B cell (primary cell): ENCODE measurements around the gene GLRX. TPM values are rescaled to one million over a fixed set of nuclear protein-coding genes. Genes with fewer than 3 reads are reported as not detected.

ENCODE experiments used
- ATAC-seq: fragments of 200-7000 bp; cut with Tn5 transposase; one replicate; pipeline ENCODE4 v1.10.0; 2021; ENCODE audit warnings: low read depth, mild to moderate bottlenecking, moderate number of reproducible peaks, moderate library complexity
- CTCF ChIA-PET: fragments of 350-600 bp; sonication (Branson Sonifier 250); formaldehyde crosslinking; loops from one replicate; lab custom pipeline; 2021; ENCODE audit warnings: antibody characterized with exemption, inconsistent platforms; lab: Charles Lee
- POLR2A ChIA-PET: fragments of 350-600 bp; sonication (Branson Sonifier 250); formaldehyde crosslinking; loops from one replicate; lab custom pipeline; 2021; ENCODE audit warnings: antibody characterized with exemption; lab: Charles Lee
- DNase-seq: peaks from one replicate; pipeline ENCODE4 v3.0.0; 2013
- H2AFZ ChIP-seq: 2 replicates; pipeline ENCODE4 v1.6.1; 2012; ENCODE audit warnings: mild to moderate bottlenecking, low read depth, low read length; ENCODE audit not compliant: insufficient read depth, poor library complexity, severe bottlenecking
- H3K27ac ChIP-seq, 2 donors: 1 replicate in 1 of 2; 2 replicates in 1 of 2; pipeline ENCODE4 v1.5.1; 2012 to 2013; ENCODE audit warnings: low read length in 2 of 2, mild to moderate bottlenecking in 2 of 2, moderate library complexity in 1 of 2
- H3K27me3 ChIP-seq, 4 experiments: fragments of 200-600 bp in 1 of 4; sonication (generic) in 1 of 4; replicated peaks in 1 of 4; 1 replicate in 2 of 4; 2 replicates in 2 of 4; pipeline versions ENCODE4 v1.6.1 to v1.7.0; 2013 to 2016; ENCODE audit warnings: low read length in 3 of 4, mild to moderate bottlenecking in 2 of 4, mixed read lengths in 1 of 4, moderate library complexity in 1 of 4; ENCODE audit not compliant: insufficient read depth in 4 of 4, control insufficient read depth in 3 of 4; ENCODE audit errors: control extremely low read depth in 1 of 4
- H3K36me3 ChIP-seq, 2 experiments: replicated peaks in 1 of 2; 1 replicate in 1 of 2; 2 replicates in 1 of 2; pipeline versions ENCODE4 v1.6.1 to v1.7.1; 2013; ENCODE audit warnings: low read length in 1 of 2; ENCODE audit not compliant: insufficient read depth in 2 of 2, control insufficient read depth in 1 of 2; ENCODE audit errors: control extremely low read depth in 1 of 2, extremely low read depth in 1 of 2
- H3K4me1 ChIP-seq, 2 donors: fragments of 200-600 bp in 1 of 2; sonication (generic) in 1 of 2; 1 replicate in 1 of 2; 2 replicates in 1 of 2; pipeline versions ENCODE4 v1.5.1 to v1.6.1; 2013 to 2017; ENCODE audit warnings: low read length in 2 of 2; ENCODE audit not compliant: control insufficient read depth in 2 of 2, insufficient read depth in 2 of 2
- H3K4me2 ChIP-seq: replicated peaks from 2 replicates; pipeline ENCODE3; 2012; ENCODE audit warnings: mild to moderate bottlenecking, low read depth, low read length; ENCODE audit not compliant: poor library complexity, severe bottlenecking
- H3K4me3 ChIP-seq, 5 experiments: fragments of 200-600 bp in 1 of 5; sonication (generic) in 1 of 5; 1 replicate in 3 of 5; 2 replicates in 2 of 5; pipeline versions ENCODE4 v1.5.1 to v1.7.0; 2011 to 2016; ENCODE audit warnings: low read length in 4 of 5, mild to moderate bottlenecking in 4 of 5, low read depth in 2 of 5, control low read depth in 1 of 5, moderate library complexity in 1 of 5; ENCODE audit not compliant: insufficient read depth in 1 of 5; ENCODE audit errors: control extremely low read depth in 1 of 5, extremely low read depth in 1 of 5
- H3K79me2 ChIP-seq: fragments of 200-600 bp; sonication (generic); one replicate; pipeline ENCODE4 v1.6.0; 2016; ENCODE audit warnings: low read length; ENCODE audit not compliant: control insufficient read depth, insufficient read depth
- H3K9ac ChIP-seq: fragments of 200-600 bp; sonication (generic); 2 replicates; pipeline ENCODE4 v1.6.1; 2017; ENCODE audit warnings: mild to moderate bottlenecking, low read length, moderate library complexity
- H3K9me3 ChIP-seq, 3 donors: one replicate each; pipeline versions ENCODE4 v1.6.1 to v1.7.1; 2013; ENCODE audit warnings: low read length in 2 of 3; ENCODE audit not compliant: control insufficient read depth in 2 of 3, insufficient read depth in 1 of 3; ENCODE audit errors: control extremely low read depth in 1 of 3
- H4K20me1 ChIP-seq: 2 replicates; pipeline ENCODE4 v1.6.0; 2012; ENCODE audit warnings: mild to moderate bottlenecking, low read length; ENCODE audit not compliant: insufficient read depth, control insufficient read depth, poor library complexity, severe bottlenecking
- H3K27ac Mint-ChIP-seq: one replicate; pipeline ENCODE4 v1.8.0; 2021; ENCODE audit warnings: mixed read lengths
- H3K27me3 Mint-ChIP-seq: one replicate; pipeline ENCODE4 v1.8.0; 2021; ENCODE audit warnings: mixed read lengths
- H3K4me1 Mint-ChIP-seq: one replicate; pipeline ENCODE4 v1.8.0; 2021; ENCODE audit warnings: mixed read lengths
- H3K4me3 Mint-ChIP-seq: one replicate; pipeline ENCODE4 v1.8.0; 2021; ENCODE audit warnings: mixed read lengths
- H3K9me3 Mint-ChIP-seq: one replicate; pipeline ENCODE4 v1.8.0; 2022; ENCODE audit warnings: mixed read lengths; ENCODE audit not compliant: insufficient read depth
- EZH2 ChIP-seq: IDR thresholded peaks from 2 replicates; pipeline ENCODE4 v1.6.1; 2012; ENCODE audit warnings: borderline replicate concordance, low read depth, mild to moderate bottlenecking, moderate library complexity, low read length; ENCODE audit not compliant: insufficient read depth, poor library complexity, severe bottlenecking
- WGBS: methylation state at CpG from one replicate; pipeline ENCODE4 v1.1.5; 2013; ENCODE audit warnings: missing lambda C conversion rate; ENCODE audit not compliant: insufficient coverage; 5-methylcytosine and 5-hydroxymethylcytosine counted together
- intact Hi-C: fragments of 100-400 bp; cut with micrococcal nuclease; formaldehyde crosslinking; loops from one replicate; pipeline ENCODE4 v1.10.0; 2022
- polyA plus RNA-seq: library from polyadenylated mRNA; depleted of rRNA; stranded (reverse); fragments of >200 nt; gene quantifications from 2 replicates; pipeline ENCODE4 v1.2.3, GENCODE V29; 2012
- total RNA-seq, 2 donors: library from RNA; stranded (reverse); fragments of 120-200 nt in 1 of 2; gene quantifications; 1 replicate in 1 of 2; 2 replicates in 1 of 2; pipeline versions ENCODE4 v1.2.3 to v1.2.4, GENCODE V29; 2013 to 2022
- TF ChIP-seq, protein P1 (sequence below): fragments of 200-600 bp; IDR thresholded peaks from one replicate; pipeline ENCODE4 v1.8.0; 2022; ENCODE audit warnings: antibody characterized with exemption, mild to moderate bottlenecking

GLRX gene
- total and polyA plus RNA-seq, 2 donors (not counting 1 experiment from before 2014, with no cell fraction given) = 44.6 to 54.8 TPM

DNA sequence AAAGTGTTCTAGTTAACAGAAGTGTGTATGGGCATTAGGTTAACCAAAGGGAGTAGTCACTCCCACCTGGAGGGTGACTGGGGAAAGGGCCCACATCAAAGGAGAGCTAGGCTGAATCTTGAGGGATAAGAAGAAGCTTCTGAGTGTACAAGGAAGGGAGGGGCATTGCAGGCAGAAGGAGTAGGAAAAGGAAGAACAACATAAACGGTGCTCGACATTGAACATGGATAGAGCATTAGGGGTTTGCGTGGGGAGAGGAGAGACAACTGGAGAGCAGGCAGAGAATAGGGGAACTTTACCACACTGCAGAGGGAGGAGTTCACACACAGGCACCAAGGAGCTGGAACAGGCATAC is 5.3 kb upstream of the GLRX start:
- no peak overlapping the region for H3K27ac Mint-ChIP-seq
- H3K27ac ChIP-seq = no peak overlapping the region
- no peaks in the 10 kb centered on the region for H3K27me3 Mint-ChIP-seq
- H4K20me1 ChIP-seq = no peaks in the 10 kb centered on the region
- H3K9ac ChIP-seq = no peak overlapping the region
- peaks cover 18 to 20% of the 10 kb centered on the region in 2 donors for H3K4me1 ChIP-seq
- no peak overlapping the region for H3K4me3 ChIP-seq
- WGBS = 100% methylated on average over 3 of the region's 3 CpGs
- no peak overlapping the region for H3K4me3 Mint-ChIP-seq
- DNase-seq (no peak), ATAC-seq (no peak)
- H3K79me2 ChIP-seq = no peaks in the 10 kb centered on the region
- no peaks in the 10 kb centered on the region for H3K9me3 Mint-ChIP-seq
- H3K27me3 ChIP-seq = no peaks in the 10 kb centered on the region
- H2AFZ ChIP-seq = no peak overlapping the region
- TF ChIP-seq, protein P1, sequence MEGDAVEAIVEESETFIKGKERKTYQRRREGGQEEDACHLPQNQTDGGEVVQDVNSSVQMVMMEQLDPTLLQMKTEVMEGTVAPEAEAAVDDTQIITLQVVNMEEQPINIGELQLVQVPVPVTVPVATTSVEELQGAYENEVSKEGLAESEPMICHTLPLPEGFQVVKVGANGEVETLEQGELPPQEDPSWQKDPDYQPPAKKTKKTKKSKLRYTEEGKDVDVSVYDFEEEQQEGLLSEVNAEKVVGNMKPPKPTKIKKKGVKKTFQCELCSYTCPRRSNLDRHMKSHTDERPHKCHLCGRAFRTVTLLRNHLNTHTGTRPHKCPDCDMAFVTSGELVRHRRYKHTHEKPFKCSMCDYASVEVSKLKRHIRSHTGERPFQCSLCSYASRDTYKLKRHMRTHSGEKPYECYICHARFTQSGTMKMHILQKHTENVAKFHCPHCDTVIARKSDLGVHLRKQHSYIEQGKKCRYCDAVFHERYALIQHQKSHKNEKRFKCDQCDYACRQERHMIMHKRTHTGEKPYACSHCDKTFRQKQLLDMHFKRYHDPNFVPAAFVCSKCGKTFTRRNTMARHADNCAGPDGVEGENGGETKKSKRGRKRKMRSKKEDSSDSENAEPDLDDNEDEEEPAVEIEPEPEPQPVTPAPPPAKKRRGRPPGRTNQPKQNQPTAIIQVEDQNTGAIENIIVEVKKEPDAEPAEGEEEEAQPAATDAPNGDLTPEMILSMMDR = no peak
- no peak for TF ChIP-seq EZH2
- intact Hi-C loops = no loop called here
- ChIA-PET POLR2A (no interaction called here), CTCF (interaction anchor here (0.5 to 1.2 kb wide), 3 partner anchors 13 to 122 kb away, joined by 3 to 4 read pairs (median 3); no protein-coding TSS in a partner anchor)
- H3K36me3 ChIP-seq = no peaks in the 10 kb centered on the region
- H3K9me3 ChIP-seq = no peaks in the 10 kb centered on the region
- H3K4me2 ChIP-seq = no peak overlapping the region
- H3K4me1 Mint-ChIP-seq = peaks cover 30% of the 10 kb centered on the region

DNA sequence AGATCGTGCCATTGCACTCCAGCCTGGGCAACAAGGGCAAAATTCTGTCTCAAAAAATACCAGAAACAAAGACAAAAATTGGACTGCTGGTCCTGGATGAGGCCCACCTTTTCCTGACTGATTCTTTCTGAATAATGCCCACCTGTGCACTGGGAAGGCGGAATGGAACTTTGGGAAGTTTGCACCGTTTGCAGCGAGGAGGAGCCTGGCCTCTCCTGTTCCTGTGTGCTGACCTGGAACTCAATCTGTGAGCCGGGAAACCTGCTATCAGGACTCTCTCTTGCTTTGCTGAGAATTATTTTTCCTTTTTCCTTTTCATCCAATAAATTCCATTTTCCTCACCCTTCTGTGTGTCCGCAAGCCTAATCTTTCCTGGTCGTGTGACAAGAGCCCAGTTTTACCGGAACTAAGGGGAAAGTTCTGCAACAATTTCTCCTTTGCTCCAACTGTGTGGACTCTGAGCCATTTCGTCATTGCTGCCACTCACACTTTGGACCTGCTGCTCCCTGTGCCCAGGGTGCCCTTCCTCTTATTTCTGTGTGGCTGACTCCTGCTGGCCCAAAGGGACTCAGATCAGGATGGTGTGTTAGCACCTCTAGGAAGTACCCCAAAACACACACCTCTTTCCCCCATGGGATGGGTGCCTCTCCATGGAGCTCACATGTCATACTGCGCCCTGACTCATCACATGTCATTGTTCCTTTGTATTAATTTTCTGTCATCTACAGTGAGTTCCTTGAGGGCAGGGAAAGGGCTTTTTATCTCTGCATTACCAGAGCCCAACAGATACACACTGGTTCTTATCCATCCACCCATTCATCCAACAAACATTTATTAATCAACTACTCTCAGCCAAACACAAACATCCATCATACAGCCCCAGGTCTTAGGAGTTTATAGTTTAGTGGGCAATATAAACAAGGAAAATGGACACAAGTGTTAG is 4.7 kb upstream of the GLRX start:
- no peaks in the 10 kb centered on the region for H4K20me1 ChIP-seq
- Mint-ChIP-seq H3K4me1 (peaks cover 32% of the 10 kb centered on the region), H3K9me3 (no peaks in the 10 kb centered on the region), H3K27ac (no peak overlapping the region), H3K27me3 (no peaks in the 10 kb centered on the region), H3K4me3 (no peak overlapping the region)
- no peak overlapping the region for H3K4me2 ChIP-seq
- no peak overlapping the region for H3K9ac ChIP-seq
- TF ChIP-seq, protein P1 = no peak
- no peak for TF ChIP-seq EZH2
- H3K4me3 ChIP-seq = no peak overlapping the region
- DNase-seq = no peak
- H3K79me2 ChIP-seq = no peaks in the 10 kb centered on the region
- no peak overlapping the region for H2AFZ ChIP-seq
- no peak overlapping the region for H3K27ac ChIP-seq
- H3K27me3 ChIP-seq = no peaks in the 10 kb centered on the region
- no peaks in the 10 kb centered on the region for H3K9me3 ChIP-seq
- peaks cover 20 to 23% of the 10 kb centered on the region in 2 donors for H3K4me1 ChIP-seq
- WGBS = 99% methylated on average over 9 of the region's 10 CpGs
- ATAC-seq = no peak
- POLR2A ChIA-PET = no interaction called here
- CTCF ChIA-PET = interaction anchor here (1.0 to 11.9 kb wide), 2 partner anchors 13 to 15 kb away, joined by 3 to 181 read pairs; no protein-coding TSS in a partner anchor
- intact Hi-C loops = no loop called here
- H3K36me3 ChIP-seq = no peaks in the 10 kb centered on the region
